K562 (cell line): Measurements from ENCODE around the gene HOXA7. TPM values are rescaled to one million over a fixed set of nuclear protein-coding genes. Genes with fewer than 3 reads are reported as not detected.

Experiments
- ATAC-seq: fragments of 200-7000 bp; cut with Tn5 transposase; 3 replicates; pipeline ENCODE4 v1.9.1; 2020; ENCODE audit warnings: moderate library complexity
- BruUV-seq: library from RNA; stranded (reverse); fragments of 400-500 nt; replicated peaks from 2 replicates; lab custom pipeline; 2021; lab: Mats Ljungman, UMichigan
- CTCF ChIA-PET: fragments of 300-600 bp; formaldehyde crosslinking; extraction: SDS; loops from one replicate; lab custom pipeline; 2021; ENCODE audit warnings: low intra/inter-chr PET ratio; lab: Yijun Ruan, JAX
- POLR2A ChIA-PET: fragments of 300-600, 350-650 bp; sonication (Branson Sonifier 250); formaldehyde crosslinking; extraction: SDS; loops from one replicate; lab custom pipeline; 2021; ENCODE audit warnings: antibody characterized with exemption, inconsistent platforms; lab: Yijun Ruan, JAX
- DNase-seq, 4 experiments: peaks; one replicate each; pipeline versions ENCODE4 v3.0.0 to v3.0.0-alpha.2; 2011 to 2018; ENCODE audit warnings: low spot score in 3 of 4, mixed read lengths in 3 of 4; ENCODE audit errors: extremely low read depth in 1 of 4
- FAIRE-seq: peaks from 2 replicates; lab custom pipeline; 2011; peaks lifted over from hg19 to GRCh38; lab: Jason Lieb, UNC
- H2AFZ ChIP-seq: 2 replicates; pipeline ENCODE4 v1.6.0; 2011; ENCODE audit warnings: low read depth, low read length, control low read depth, inconsistent platforms
- H3K27ac ChIP-seq: fragments of 200-600 bp; 3 replicates; pipeline ENCODE4 v1.8.0; 2011; ENCODE audit warnings: low read depth, mild to moderate bottlenecking, control low read depth, inconsistent platforms, low read length, moderate library complexity, mixed read lengths; ENCODE audit errors: extremely low read depth
- H3K27me3 ChIP-seq, 2 experiments: fragments of 300-600 bp in 1 of 2; 2 replicates in 1 of 2; 3 replicates in 1 of 2; pipeline versions ENCODE4 v1.6.0 to v1.8.0; 2011; ENCODE audit warnings: inconsistent platforms in 2 of 2, low read length in 2 of 2, mild to moderate bottlenecking in 1 of 2, mixed read lengths in 1 of 2, moderate library complexity in 1 of 2; ENCODE audit not compliant: control insufficient read depth in 2 of 2, insufficient read depth in 2 of 2
- H3K36me3 ChIP-seq: fragments of 300-600 bp; 3 replicates; pipeline ENCODE4 v1.8.0; 2011; ENCODE audit warnings: mild to moderate bottlenecking, low read length, inconsistent platforms; ENCODE audit not compliant: control insufficient read depth, insufficient read depth
- H3K4me1 ChIP-seq, 2 experiments: fragments of 200-600 bp in 1 of 2; replicated peaks in 1 of 2; 2 replicates in 1 of 2; 3 replicates in 1 of 2; pipeline versions ENCODE4 v1.5.1 to v1.8.0; 2011; ENCODE audit warnings: inconsistent platforms in 2 of 2, low read length in 2 of 2, mild to moderate bottlenecking in 1 of 2, mixed read lengths in 1 of 2, moderate library complexity in 1 of 2; ENCODE audit not compliant: control insufficient read depth in 2 of 2, insufficient read depth in 2 of 2
- H3K4me2 ChIP-seq: 2 replicates; pipeline ENCODE4 v1.6.1; 2011; ENCODE audit warnings: low read length, control low read depth, inconsistent platforms, mixed read lengths; ENCODE audit not compliant: insufficient read depth
- H3K4me3 ChIP-seq: fragments of 200-600 bp; sonication (generic), shearing (Covaris generic); 2 replicates; pipeline ENCODE4 v1.5.1; 2016; ENCODE audit warnings: control low read depth, inconsistent platforms
- H3K79me2 ChIP-seq: fragments of 200-600 bp; 3 replicates; pipeline ENCODE4 v1.8.0; 2011; ENCODE audit warnings: low read length, inconsistent platforms; ENCODE audit not compliant: control insufficient read depth, insufficient read depth
- H3K9ac ChIP-seq, 2 experiments: 2 replicates each; pipeline versions ENCODE4 v1.6.0 to v1.6.1; 2011; ENCODE audit warnings: low read depth in 2 of 2, low read length in 2 of 2, control low read depth in 1 of 2, inconsistent platforms in 1 of 2, mild to moderate bottlenecking in 1 of 2, mixed read lengths in 1 of 2; ENCODE audit not compliant: insufficient read depth in 1 of 2
- H3K9me1 ChIP-seq: one replicate; pipeline ENCODE4 v1.6.0; 2011; ENCODE audit warnings: inconsistent platforms, mild to moderate bottlenecking, low read length, moderate library complexity; ENCODE audit not compliant: control insufficient read depth, insufficient read depth
- H3K9me3 ChIP-seq: replicated peaks from 2 replicates; pipeline ENCODE4 v1.5.1; 2011; ENCODE audit warnings: low read depth, low read length, inconsistent platforms; ENCODE audit not compliant: control insufficient read depth, insufficient read depth
- H4K20me1 ChIP-seq: replicated peaks from 2 replicates; pipeline ENCODE4 v1.6.1; 2011; ENCODE audit warnings: low read length, inconsistent platforms, mixed read lengths; ENCODE audit not compliant: control insufficient read depth, insufficient read depth
- CBFA2T3 ChIP-seq: fragments of 450-650 bp; IDR thresholded peaks from 2 replicates; pipeline ENCODE4 v1.6.1; 2017
- CTCF ChIP-seq, 3 experiments: IDR thresholded peaks in 2 of 3; conservative IDR thresholded peaks in 1 of 3; 2 replicates each; pipeline ENCODE4 v1.5.1; 2011 to 2012; ENCODE audit warnings: low read length in 3 of 3, mild to moderate bottlenecking in 3 of 3, control low read depth in 2 of 3, improper control_type of control experiment in 1 of 3, inconsistent platforms in 1 of 3, low read depth in 1 of 3, mixed read lengths in 1 of 3, moderate library complexity in 1 of 3; ENCODE audit not compliant: insufficient read depth in 2 of 3
- FIP1L1 ChIP-seq: fragments of 200-400 bp; formaldehyde crosslinking; IDR thresholded peaks from 2 replicates; pipeline ENCODE4 v1.6.1; 2018; ENCODE audit warnings: mild to moderate bottlenecking, low read depth, low read length; ENCODE audit not compliant: poor library complexity, severe bottlenecking
- HNRNPK ChIP-seq: fragments of 200-400 bp; formaldehyde crosslinking; IDR thresholded peaks from one replicate; pipeline ENCODE4 v1.6.1; 2018; ENCODE audit warnings: mild to moderate bottlenecking, low read depth, low read length; ENCODE audit not compliant: poor library complexity, severe bottlenecking
- MED1 ChIP-seq: sonication (generic); formaldehyde crosslinking; IDR thresholded peaks from 2 replicates; pipeline ENCODE4 v1.8.1; 2023; ENCODE audit warnings: missing genetic modification reagents, borderline replicate concordance
- MEF2D ChIP-seq: conservative IDR thresholded peaks from 2 replicates; pipeline ENCODE4 v1.6.1; 2016; ENCODE audit warnings: low read depth, missing genetic modification characterization, missing compliant biosample characterization
- NR4A1 ChIP-seq, 2 experiments: fragments of 250-450 bp in 1 of 2; fragments of 450-650 bp in 1 of 2; sonication (Bioruptor Pico) in 1 of 2; IDR thresholded peaks; 2 replicates each; pipeline versions ENCODE4 v1.4.0 to v1.6.1; 2016 to 2020; ENCODE audit warnings: mild to moderate bottlenecking in 2 of 2, missing compliant biosample characterization in 1 of 2, missing genetic modification characterization in 1 of 2, moderate library complexity in 1 of 2
- PML ChIP-seq: IDR thresholded peaks from 2 replicates; pipeline ENCODE4 v1.6.1; 2012; ENCODE audit warnings: low read length, inconsistent platforms
- TFE3 ChIP-seq: fragments of 450-650 bp; formaldehyde crosslinking; IDR thresholded peaks from 2 replicates; pipeline ENCODE4 v1.4.0; 2020; ENCODE audit warnings: mild to moderate bottlenecking, mixed read lengths
- VEZF1 ChIP-seq: fragments of 200-800 bp; sonication (Bioruptor generic); IDR thresholded peaks from 2 replicates; pipeline ENCODE4 v1.6.1; 2017; ENCODE audit warnings: missing genetic modification characterization, missing compliant biosample characterization
- ZBTB26 ChIP-seq: fragments of 450-650 bp; formaldehyde crosslinking; IDR thresholded peaks from 2 replicates; pipeline ENCODE4 v1.4.0; 2022; ENCODE audit warnings: missing genetic modification characterization
- WGBS: fragments of 100-300 bp; shearing (Covaris generic); methylation state at CpG from one replicate; pipeline ENCODE4 v1.1.6; 2016; ENCODE audit warnings: low coverage, mixed read lengths; ENCODE audit not compliant: insufficient coverage; ENCODE audit errors: missing lambda C conversion rate; 5-methylcytosine and 5-hydroxymethylcytosine counted together
- in situ Hi-C: fragments of 300-500 bp; cut with MboI; formaldehyde crosslinking; loops from 4 replicates; pipeline ENCODE4 v1.15.0; 2018; ENCODE audit warnings: inconsistent platforms, mixed read lengths
- intact Hi-C: fragments of 100-400 bp; cut with micrococcal nuclease; formaldehyde crosslinking; loops from 2 replicates; pipeline ENCODE4 v1.14.2; 2022
- polyA plus RNA-seq, 8 experiments: library from polyadenylated mRNA; depleted of rRNA in 4 of 8; stranded (reverse) in 5 of 8; unstranded in 3 of 8; fragments of >200 nt; fragmentation: Nextera tagmentation in 2 of 8; fragmentation: Illumina TruSeq in 1 of 8; extraction: Ambion mirVana in 2 of 8; extraction: Trizol in 1 of 8; gene quantifications; 2 replicates each; pipeline versions ENCODE4 v1.2.1 to v1.2.3, GENCODE V29; 2011 to 2014; ENCODE audit warnings: inconsistent platforms in 1 of 8, missing spikeins in 1 of 8
- total RNA-seq, 7 experiments: library from RNA; depleted of rRNA in 6 of 7; stranded (reverse); fragments of >200 nt in 6 of 7; fragmentation: Illumina TruSeq in 2 of 7; extraction: Trizol in 2 of 7; gene quantifications; 2 replicates each; pipeline versions ENCODE4 v1.2.1 to v1.2.3, GENCODE V29; 2011 to 2021; ENCODE audit warnings: low replicate concordance in 1 of 7

The HOXA7 gene
- total and polyA plus RNA-seq, 9 of the 15 experiments (the other 6 are each of a cell fraction or from before 2014, with no cell fraction given), result not detected

DNA sequence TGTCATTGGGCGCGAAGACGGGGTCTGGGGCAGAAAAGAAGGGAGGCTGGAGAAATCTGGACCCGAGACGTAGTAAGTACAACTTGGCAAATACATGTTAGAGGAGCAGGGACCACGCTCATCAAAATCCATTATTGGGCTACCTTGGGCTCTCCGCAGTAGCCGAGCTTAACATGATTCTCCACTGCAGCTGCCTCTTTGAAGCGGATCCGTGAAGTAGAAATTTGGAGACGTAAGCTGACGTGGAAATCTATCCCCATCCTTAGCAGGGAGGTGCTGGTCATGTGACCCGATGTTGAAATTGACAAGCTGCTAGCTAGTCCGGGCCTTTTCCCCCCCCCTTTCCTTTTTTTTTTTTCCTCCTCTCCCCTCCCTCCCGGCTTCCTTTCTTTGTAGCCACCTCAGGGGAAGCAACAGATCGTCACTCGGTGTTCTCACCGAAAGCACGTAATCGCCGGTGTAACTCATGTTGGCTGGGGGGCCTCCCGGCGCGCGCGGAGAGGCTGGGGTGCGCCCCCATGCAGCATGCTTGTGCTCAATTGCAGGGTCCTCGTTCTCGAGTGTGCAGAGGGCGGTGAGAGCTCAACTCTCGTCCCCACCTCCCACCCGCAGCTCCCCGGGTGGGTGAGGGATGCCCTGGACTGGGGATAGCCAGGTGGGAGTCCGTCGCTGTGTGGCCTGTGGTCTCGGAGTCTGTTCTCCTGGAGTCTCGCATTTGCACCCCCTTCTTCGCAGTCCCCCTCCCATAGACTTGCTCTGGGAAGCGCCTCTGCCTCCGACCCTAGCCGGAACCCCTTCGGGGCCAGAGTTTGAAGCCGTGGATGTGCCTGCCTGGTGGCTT lies 28.8 kb upstream of the HOXA7 start, which contains the start of gene HOXA11:
TSS of gene HOXA11 (minus strand) at position 220 of the 841 bp plus-strand sequence. CDS start at position 132, 88 bp downstream.
- WGBS, result 30% methylated on average over 35 of the region's 43 CpGs
- TF ChIP-seq VEZF1 (CRISPR knock-in tag) (peak; percentile 32; the same call in 1 of the 2 replicates), MED1 (CRISPR knock-in tag) (no peak), MEF2D (no peak), TFE3 (CRISPR knock-in tag) (peak; percentile 60), FIP1L1 (no peak), ZBTB26 (CRISPR knock-in tag) (no peak), CTCF (IDR thresholded peaks at IDR 0.05 in 2 of 3, conservative IDR thresholded peaks at IDR 0.05 in 1 of 3; ENCODE audit: insufficient read depth in 2 of 3, low read depth in 1 of 3, low read length in 3 of 3) (no peak), HNRNPK (no peak), CBFA2T3 (no peak), PML (no peak), NR4A1 (CRISPR knock-in tag; IDR thresholded peaks at IDR 0.05) (no peak), NR4A1 (tag; IDR thresholded peaks at IDR 0.05) (no peak)

More for the DNA sequence above, 28.8 kb upstream of the HOXA7 start, which contains the start of gene HOXA11:
- in situ Hi-C loops, result no loop called here
- no TSS peak for BruUV-seq
- no peak within 1 kb of the TSS for H2AFZ ChIP-seq
- H3K4me3 ChIP-seq, result no peak within 1 kb of the TSS
- ChIA-PET CTCF (no interaction called here), POLR2A (no interaction called here)
- no peak within 1 kb of the TSS for H3K4me2 ChIP-seq
- no peak for DNase-seq
- H3K9me1 ChIP-seq, result no peaks in the 10 kb centered on the region
- intact Hi-C loops, result no loop called here
- H3K36me3 ChIP-seq, result no peaks in the 10 kb centered on the region
- no peaks in the 10 kb centered on the region for H3K9me3 ChIP-seq
- no peaks in the 10 kb centered on the region for H4K20me1 ChIP-seq
- ATAC-seq, result no peak
- H3K27me3 ChIP-seq, result peaks cover 53 to 84% of the 10 kb centered on the region in 2 experiments
- no peak within 1 kb of the TSS for H3K9ac ChIP-seq
- no peaks in the 10 kb centered on the region for H3K79me2 ChIP-seq
- no peak for FAIRE-seq
- H3K4me1 ChIP-seq, result peaks cover 0 to 22% of the 10 kb centered on the region in 2 experiments; a peak in 2 of 5 replicates
- no peak within 1 kb of the TSS for H3K27ac ChIP-seq
